SU-DHL-6 (cell line): ENCODE measurements around the gene ANKRD23.

Experiments used
- H2AFZ ChIP-seq: fragments of 200-600 bp; sonication (generic); 2 replicates; pipeline ENCODE4 v1.6.1; 2014; ENCODE audit warnings: low read depth, mild to moderate bottlenecking, moderate library complexity, mixed read lengths, antibody characterized with exemption, low read length; ENCODE audit not compliant: severe bottlenecking
- H3F3A ChIP-seq: fragments of 200-600 bp; shearing (Covaris generic); 2 replicates; pipeline ENCODE4 v1.6.0; 2016; ENCODE audit warnings: antibody characterized with exemption, mild to moderate bottlenecking; ENCODE audit not compliant: insufficient read depth
- H3K27ac ChIP-seq: fragments of 200-600 bp; sonication (generic); 2 replicates; pipeline ENCODE4 v1.5.1; 2016; ENCODE audit warnings: low read depth, mild to moderate bottlenecking, low read length, moderate library complexity, mixed read lengths
- H3K27me3 ChIP-seq: fragments of 200-600 bp; sonication (generic), shearing (Covaris generic); 2 replicates; pipeline ENCODE4 v1.6.0; 2014; ENCODE audit warnings: mild to moderate bottlenecking, low read length
- H3K36me3 ChIP-seq: fragments of 200-600 bp; sonication (generic); 2 replicates; pipeline ENCODE4 v1.6.1; 2014; ENCODE audit warnings: mild to moderate bottlenecking, low read length, mixed read lengths
- H3K4me2 ChIP-seq: fragments of 300-600, 200-600 bp; shearing (Covaris generic), sonication (generic); 2 replicates; pipeline ENCODE4 v1.6.0; 2014; ENCODE audit warnings: low read length, low read depth, mild to moderate bottlenecking; ENCODE audit not compliant: poor library complexity, severe bottlenecking
- H3K4me3 ChIP-seq: fragments of 200-600 bp; sonication (generic); 2 replicates; pipeline ENCODE4 v1.5.1; 2014; ENCODE audit warnings: antibody characterized with exemption, low read length, mild to moderate bottlenecking, mixed read lengths; ENCODE audit not compliant: insufficient read depth, poor library complexity, severe bottlenecking
- H3K79me2 ChIP-seq: fragments of 200-600 bp; sonication (generic); 2 replicates; pipeline ENCODE4 v1.6.1; 2014; ENCODE audit warnings: mild to moderate bottlenecking, low read length, moderate library complexity; ENCODE audit not compliant: insufficient read depth
- H3K9ac ChIP-seq: fragments of 200-600 bp; sonication (generic); 2 replicates; pipeline ENCODE4 v1.7.0; 2014; ENCODE audit warnings: mild to moderate bottlenecking, low read length
- H3K9me2 ChIP-seq: fragments of 200-600 bp; sonication (generic); replicated peaks from 2 replicates; pipeline ENCODE4 v1.6.1; 2014; ENCODE audit warnings: low read length; ENCODE audit not compliant: insufficient read depth
- H3K9me3 ChIP-seq: fragments of 200-600 bp; sonication (generic); 2 replicates; pipeline ENCODE4 v1.6.1; 2014; ENCODE audit warnings: low read length, mixed read lengths; ENCODE audit not compliant: insufficient read depth
- H4K20me1 ChIP-seq: fragments of 200-600 bp; sonication (generic); 2 replicates; pipeline ENCODE4 v1.6.1; 2014; ENCODE audit warnings: low read depth, mild to moderate bottlenecking, antibody characterized with exemption, low read length, moderate library complexity, mixed read lengths
- CTCF ChIP-seq: fragments of 200-600 bp; sonication (generic); IDR thresholded peaks from one replicate; pipeline ENCODE4 v1.5.1; 2017; ENCODE audit warnings: antibody characterized with exemption, mild to moderate bottlenecking, low read length, moderate library complexity; ENCODE audit not compliant: insufficient read depth, poor library complexity, severe bottlenecking
- EZH2phosphoT487 ChIP-seq: fragments of 200-600 bp; sonication (generic), shearing (Covaris generic); conservative IDR thresholded peaks from 2 replicates; pipeline ENCODE4 v1.6.1; 2018; ENCODE audit warnings: mild to moderate bottlenecking, antibody characterized with exemption, low read length, moderate library complexity, mixed read lengths

The ANKRD23 gene

GRCh38 chr2:96843538-96844268 is at the start of gene ANKRD23:
Gene ANKRD23, minus strand, starts transcription at chr2:96844021. Its CDS starts 29 bp downstream, at chr2:96843992.
- no peak for TF ChIP-seq EZH2phosphoT487
- TF ChIP-seq CTCF: no peak
- H3F3A ChIP-seq: no peaks in the 10 kb centered on the region
- no peak within 1 kb of the TSS for H3K4me3 ChIP-seq
- no peak within 1 kb of the TSS for H3K27ac ChIP-seq
- no peak within 1 kb of the TSS for H2AFZ ChIP-seq
- H4K20me1 ChIP-seq: no peaks in the 10 kb centered on the region
- H3K9ac ChIP-seq: no peak within 1 kb of the TSS
- no peaks in the 10 kb centered on the region for H3K9me3 ChIP-seq
- no peaks in the 10 kb centered on the region for H3K79me2 ChIP-seq
- no peaks in the 10 kb centered on the region for H3K9me2 ChIP-seq
- no peaks in the 10 kb centered on the region for H3K27me3 ChIP-seq
- H3K4me2 ChIP-seq: no peak within 1 kb of the TSS
- H3K36me3 ChIP-seq: no peaks in the 10 kb centered on the region

- no peaks in the 10 kb centered on the region for H3K79me2 ChIP-seq
- no peaks in the 10 kb centered on the region for H3K36me3 ChIP-seq
- no peaks in the 10 kb centered on the region for H3K9me2 ChIP-seq
- no peak overlapping the region for H3K4me2 ChIP-seq
- no peak overlapping the region for H3K27ac ChIP-seq
- no peaks in the 10 kb centered on the region for H3K9me3 ChIP-seq
- no peak overlapping the region for H3K9ac ChIP-seq
- H3F3A ChIP-seq: no peaks in the 10 kb centered on the region
- no peak overlapping the region for H2AFZ ChIP-seq
- no peak overlapping the region for H3K4me3 ChIP-seq
- H4K20me1 ChIP-seq: no peaks in the 10 kb centered on the region
- TF ChIP-seq CTCF: no peak
- no peak for TF ChIP-seq EZH2phosphoT487
- H3K27me3 ChIP-seq: no peaks in the 10 kb centered on the region
Measured at GRCh38 chr2:96891591-96892333, 47.9 kb upstream of the ANKRD23 start.

- Histone ChIP-seq H3K36me3 (no peaks in the 10 kb centered on the region), H3K27ac (no peak overlapping the region), H3K4me3 (no peak overlapping the region), H3K27me3 (no peaks in the 10 kb centered on the region), H4K20me1 (no peaks in the 10 kb centered on the region), H3K79me2 (no peaks in the 10 kb centered on the region), H3K9ac (no peak overlapping the region), H3K9me3 (no peaks in the 10 kb centered on the region), H3K4me2 (no peak overlapping the region), H3K9me2 (no peaks in the 10 kb centered on the region), H3F3A (no peaks in the 10 kb centered on the region), H2AFZ (no peak overlapping the region)
- TF ChIP-seq CTCF (no peak), EZH2phosphoT487 (no peak)
Measured at GRCh38 chr2:96890726-96891385, 47.0 kb upstream of the ANKRD23 start.
